Loucy (cell line): ENCODE results near the gene SUPT4H1.

Experiments used
- EZH2phosphoT487 ChIP-seq: fragments of 200-600 bp; IDR thresholded peaks from 2 replicates; pipeline ENCODE4 v1.6.1; 2018; ENCODE audit warnings: antibody characterized with exemption, mild to moderate bottlenecking, moderate library complexity, borderline replicate concordance
- TF ChIP-seq, protein P1 (sequence below): fragments of 200-600 bp; sonication (generic); conservative IDR thresholded peaks from 2 replicates; pipeline ENCODE4 v1.5.1; 2014; ENCODE audit warnings: mild to moderate bottlenecking, antibody characterized with exemption, low read length

- TF ChIP-seq, protein P1, sequence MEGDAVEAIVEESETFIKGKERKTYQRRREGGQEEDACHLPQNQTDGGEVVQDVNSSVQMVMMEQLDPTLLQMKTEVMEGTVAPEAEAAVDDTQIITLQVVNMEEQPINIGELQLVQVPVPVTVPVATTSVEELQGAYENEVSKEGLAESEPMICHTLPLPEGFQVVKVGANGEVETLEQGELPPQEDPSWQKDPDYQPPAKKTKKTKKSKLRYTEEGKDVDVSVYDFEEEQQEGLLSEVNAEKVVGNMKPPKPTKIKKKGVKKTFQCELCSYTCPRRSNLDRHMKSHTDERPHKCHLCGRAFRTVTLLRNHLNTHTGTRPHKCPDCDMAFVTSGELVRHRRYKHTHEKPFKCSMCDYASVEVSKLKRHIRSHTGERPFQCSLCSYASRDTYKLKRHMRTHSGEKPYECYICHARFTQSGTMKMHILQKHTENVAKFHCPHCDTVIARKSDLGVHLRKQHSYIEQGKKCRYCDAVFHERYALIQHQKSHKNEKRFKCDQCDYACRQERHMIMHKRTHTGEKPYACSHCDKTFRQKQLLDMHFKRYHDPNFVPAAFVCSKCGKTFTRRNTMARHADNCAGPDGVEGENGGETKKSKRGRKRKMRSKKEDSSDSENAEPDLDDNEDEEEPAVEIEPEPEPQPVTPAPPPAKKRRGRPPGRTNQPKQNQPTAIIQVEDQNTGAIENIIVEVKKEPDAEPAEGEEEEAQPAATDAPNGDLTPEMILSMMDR, result no peak
- TF ChIP-seq EZH2phosphoT487, result no peak
Observed at GRCh38 chr17:58312021-58312630, 39.9 kb downstream of the SUPT4H1 start.
